Spleen (tissue), 11 donors: ENCODE data around the gene HSD11B1. TPM values are rescaled to one million over a fixed set of nuclear protein-coding genes. Genes with fewer than 3 reads are reported as not detected.

ENCODE experiments used
- DNase-seq: peaks from one replicate; pipeline ENCODE4 v3.0.0-alpha.2; 2020
- H3K27ac ChIP-seq, 8 donors: fragments of 200-600 bp; sonication (generic) in 7 of 8; 1 replicate in 4 of 8; 2 replicates in 4 of 8; pipeline versions ENCODE4 v1.5.0 to v1.8.0; 2016 to 2021; ENCODE audit warnings: inconsistent platforms in 4 of 8, mild to moderate bottlenecking in 4 of 8, moderate library complexity in 1 of 8
- H3K27me3 ChIP-seq, 7 donors: fragments of 200-600 bp; sonication (generic) in 6 of 7; replicated peaks in 1 of 7; 1 replicate in 4 of 7; 2 replicates in 3 of 7; pipeline versions ENCODE4 v1.5.0 to v1.8.0; 2016 to 2021; ENCODE audit warnings: inconsistent platforms in 3 of 7, mild to moderate bottlenecking in 1 of 7
- H3K36me3 ChIP-seq, 6 donors: fragments of 200-600 bp; sonication (generic) in 5 of 6; 1 replicate in 4 of 6; 2 replicates in 2 of 6; pipeline versions ENCODE4 v1.5.0 to v1.8.0; 2016 to 2021; ENCODE audit warnings: inconsistent platforms in 2 of 6
- H3K4me1 ChIP-seq, 6 donors: fragments of 200-600 bp; sonication (generic) in 5 of 6; 1 replicate in 3 of 6; 2 replicates in 3 of 6; pipeline versions ENCODE4 v1.5.0 to v1.8.0; 2016 to 2021; ENCODE audit warnings: inconsistent platforms in 3 of 6
- H3K4me3 ChIP-seq, 8 donors: fragments of 200-600 bp; sonication (generic) in 7 of 8; 1 replicate in 4 of 8; 2 replicates in 4 of 8; pipeline versions ENCODE4 v1.5.0 to v1.8.0; 2016 to 2021; ENCODE audit warnings: inconsistent platforms in 4 of 8, mild to moderate bottlenecking in 4 of 8, moderate library complexity in 2 of 8
- H3K9me3 ChIP-seq, 8 donors: fragments of 200-600 bp; sonication (generic) in 7 of 8; 1 replicate in 4 of 8; 2 replicates in 4 of 8; pipeline versions ENCODE4 v1.5.0 to v1.8.0; 2016 to 2021; ENCODE audit warnings: inconsistent platforms in 4 of 8
- CTCF ChIP-seq, 11 experiments: fragments of 200-600 bp in 7 of 11; fragments of 450-650 bp in 4 of 11; sonication (generic) in 4 of 11; IDR thresholded peaks in 8 of 11; conservative IDR thresholded peaks in 3 of 11; 1 replicate in 7 of 11; 2 replicates in 4 of 11; pipeline versions ENCODE4 v1.4.0 to v1.8.0; 2016 to 2021; ENCODE audit warnings: antibody characterized with exemption in 11 of 11, inconsistent platforms in 4 of 11, mild to moderate bottlenecking in 1 of 11
- POLR2A ChIP-seq, 3 donors: fragments of 450-650 bp; IDR thresholded peaks; one replicate each; pipeline ENCODE4 v1.5.1; 2017; ENCODE audit warnings: antibody characterized with exemption in 3 of 3, mild to moderate bottlenecking in 1 of 3
- POLR2AphosphoS5 ChIP-seq, 3 donors: sonication (generic); formaldehyde crosslinking; IDR thresholded peaks; one replicate each; pipeline ENCODE4 v1.5.1; 2017; ENCODE audit warnings: antibody characterized with exemption in 3 of 3
- WGBS, 5 donors: extraction: QIAGEN DNeasy Blood & Tissue Kit in 3 of 5; methylation state at CpG; one replicate each; pipeline versions ENCODE4 v1.1.5 to v1.1.7; 2013 to 2018; 5-methylcytosine and 5-hydroxymethylcytosine counted together
- intact Hi-C: fragments of 100-400 bp; cut with DNase I; formaldehyde crosslinking; loops from one replicate; pipeline ENCODE4 v1.15.0; 2023; ENCODE audit warnings: low total_unique reads
- polyA plus RNA-seq, 3 donors: library from polyadenylated mRNA; stranded (reverse); fragments of 200-250 nt; gene quantifications; one replicate each; pipeline ENCODE4 v1.2.1, GENCODE V29; 2013
- total RNA-seq, 7 donors: library from RNA; depleted of rRNA in 3 of 7; stranded (reverse); fragments of >200 nt in 3 of 7; fragmentation: NEBNext Ultra II Directional in 4 of 7; extraction: Animal tissue kit (Norgen Biotek cat#: 25700) in 4 of 7; gene quantifications; one replicate each; pipeline versions ENCODE4 v1.1.0 to v1.2.1, GENCODE V29; 2016 to 2021
- donor health status: healthy with polysubstance abuse.
- donor health status: DM: no; HTN: no; CAD: no; lungs with moderate emphysema.
- donor health status: DM: no; HTN: no; CAD: no.
- donor health status: Bipolar disorder and iron deficiency.
- donor health status: healthy.
- donor health status: DM: no; HTN: no; CAD: no.
- donor health status: DM: yes; HTN: yes; CAD: no.

Gene HSD11B1
- total and polyA plus RNA-seq, 10 donors, result 1.8 to 14.9 (median 3.7) TPM

- Histone ChIP-seq H3K27me3 (no peaks in the 10 kb centered on the region), H3K4me3 (peak overlapping the region in 5 of 8 donors; percentile 45 to 74 (median 54)), H3K4me1 (peaks cover 32 to 100% (median 89%) of the 10 kb centered on the region in 6 donors), H3K9me3 (no peaks in the 10 kb centered on the region), H3K27ac (peak overlapping the region in 3 of 8 donors; percentile 87 to 94 (median 90)), H3K36me3 (peaks cover 0 to 55% (median 18%) of the 10 kb centered on the region in 6 donors)
- 91 to 97% (median 92%) methylated on average over 17 of the region's 17 CpGs for WGBS, 5 donors
- intact Hi-C loops, result no loop called here
- no peak for DNase-seq
- TF ChIP-seq CTCF (IDR thresholded peaks at IDR 0.05 in 8 of 11, conservative IDR thresholded peaks at IDR 0.05 in 3 of 11), result no peak
- TF ChIP-seq POLR2A (IDR thresholded peaks at IDR 0.05), result no peak
- TF ChIP-seq POLR2AphosphoS5 (IDR thresholded peaks at IDR 0.05), result no peak
Measured at GRCh38 chr1:209770636-209771415, 66.2 kb downstream of the HSD11B1 start.

GRCh38 chr1:209772126-209772525 is 67.5 kb downstream of the HSD11B1 start:
- 41 to 57% (median 50%) methylated on average over 6 of the region's 6 CpGs for WGBS, 5 donors
- intact Hi-C loops, result no loop called here
- Histone ChIP-seq H3K9me3 (no peaks in the 10 kb centered on the region), H3K36me3 (peaks cover 0 to 55% (median 28%) of the 10 kb centered on the region in 6 donors), H3K4me1 (peaks cover 34 to 94% (median 79%) of the 10 kb centered on the region in 6 donors), H3K4me3 (no peak overlapping the region), H3K27ac (peak overlapping the region in 7 of 8 donors; percentile 10 to 94 (median 60)), H3K27me3 (no peaks in the 10 kb centered on the region)
- TF ChIP-seq CTCF (IDR thresholded peaks at IDR 0.05 in 8 of 11, conservative IDR thresholded peaks at IDR 0.05 in 3 of 11) (no peak), POLR2A (IDR thresholded peaks at IDR 0.05) (no peak), POLR2AphosphoS5 (IDR thresholded peaks at IDR 0.05) (no peak)
- DNase-seq, result no peak

- no peaks in the 10 kb centered on the region for H3K27me3 ChIP-seq
- peak overlapping the region in 1 of 8 donors; percentile 0 for H3K4me3 ChIP-seq
- H3K9me3 ChIP-seq, result no peaks in the 10 kb centered on the region
- H3K27ac ChIP-seq, result peak overlapping the region; percentile 11 to 94 (median 50)
- H3K36me3 ChIP-seq, result peaks cover 6 to 75% (median 45%) of the 10 kb centered on the region in 6 donors
- WGBS, 5 donors, result 65 to 89% (median 84%) methylated on average over 1 of the region's 1 CpG
- no peak for TF ChIP-seq POLR2A (IDR thresholded peaks at IDR 0.05)
- TF ChIP-seq POLR2AphosphoS5 (IDR thresholded peaks at IDR 0.05), result peak in 1 of 3 donors; percentile 26
- TF ChIP-seq CTCF (IDR thresholded peaks at IDR 0.05 in 8 of 11, conservative IDR thresholded peaks at IDR 0.05 in 3 of 11), result no peak
- H3K4me1 ChIP-seq, result peaks cover 17 to 73% (median 55%) of the 10 kb centered on the region in 6 donors
- no peak for DNase-seq
- intact Hi-C loops, result no loop called here
Measured at GRCh38 chr1:209774592-209774991, 69.9 kb downstream of the HSD11B1 start.

GRCh38 chr1:209775678-209776077 is 71.0 kb downstream of the HSD11B1 start:
- Histone ChIP-seq H3K27ac (peak overlapping the region in 5 of 8 donors; percentile 19 to 94 (median 60)), H3K4me3 (no peak overlapping the region), H3K9me3 (no peaks in the 10 kb centered on the region), H3K4me1 (peaks cover 13 to 62% (median 45%) of the 10 kb centered on the region in 6 donors), H3K36me3 (peaks cover 6 to 85% (median 51%) of the 10 kb centered on the region in 6 donors), H3K27me3 (no peaks in the 10 kb centered on the region)
- WGBS, 5 donors, result 63 to 79% (median 76%) methylated on average over 2 of the region's 2 CpGs
- TF ChIP-seq POLR2AphosphoS5 (IDR thresholded peaks at IDR 0.05) (peak in 2 of 3 donors; percentile 45 to 57), POLR2A (IDR thresholded peaks at IDR 0.05) (no peak)
- intact Hi-C loops, result no loop called here
- no peak for DNase-seq
